Breast epithelium (tissue), 4 donors: ENCODE measurements around the gene PGD. TPM values are rescaled to one million over a fixed set of nuclear protein-coding genes. Genes with fewer than 3 reads are reported as not detected.
"Not testable (repeated sequence)": the region's sequence is repeated elsewhere in the genome, so short reads cannot be mapped to it uniquely, and the experiment has no call there.

ENCODE experiments used
- DNase-seq, 2 donors: peaks; one replicate each; pipeline ENCODE4 v3.0.0-alpha.2; 2019; ENCODE audit warnings: low spot score in 2 of 2
- H3K27ac ChIP-seq, 2 donors: fragments of 200-600 bp; sonication (generic) in 1 of 2; one replicate each; pipeline ENCODE4 v1.5.1; 2016 to 2019; ENCODE audit warnings: mild to moderate bottlenecking in 1 of 2
- H3K27me3 ChIP-seq, 2 donors: fragments of 200-600 bp; sonication (generic) in 1 of 2; one replicate each; pipeline versions ENCODE4 v1.5.1 to v1.6.0; 2017 to 2019; ENCODE audit warnings: control low read depth in 1 of 2, mild to moderate bottlenecking in 1 of 2
- H3K36me3 ChIP-seq: fragments of 200-600 bp; one replicate; pipeline ENCODE4 v1.5.1; 2019
- H3K4me1 ChIP-seq, 2 donors: fragments of 200-600 bp; sonication (generic); one replicate each; pipeline ENCODE4 v1.5.1; 2016 to 2019; ENCODE audit warnings: control low read depth in 1 of 2
- H3K4me3 ChIP-seq, 3 donors: fragments of 200-600 bp; sonication (generic); 1 replicate in 2 of 3; 2 replicates in 1 of 3; pipeline ENCODE4 v1.5.1; 2016 to 2019; ENCODE audit warnings: mild to moderate bottlenecking in 3 of 3, moderate library complexity in 2 of 3
- H3K9me3 ChIP-seq, 2 donors: fragments of 200-600 bp; sonication (generic) in 1 of 2; one replicate each; pipeline ENCODE4 v1.5.1; 2016 to 2019; ENCODE audit warnings: control low read depth in 1 of 2
- CTCF ChIP-seq, 3 donors: fragments of 450-650 bp; IDR thresholded peaks; one replicate each; pipeline ENCODE4 v1.5.1; 2016 to 2017; ENCODE audit warnings: antibody characterized with exemption in 3 of 3, mild to moderate bottlenecking in 3 of 3, moderate library complexity in 3 of 3
- POLR2A ChIP-seq: fragments of 450-650 bp; IDR thresholded peaks from one replicate; pipeline ENCODE4 v1.6.1; 2016; ENCODE audit warnings: antibody characterized with exemption, mild to moderate bottlenecking, moderate library complexity
- POLR2AphosphoS5 ChIP-seq, 3 donors: sonication (generic); formaldehyde crosslinking; IDR thresholded peaks; one replicate each; pipeline ENCODE4 v1.6.1; 2017; ENCODE audit warnings: antibody characterized with exemption in 3 of 3
- intact Hi-C: fragments of 100-400 bp; cut with DNase I; formaldehyde crosslinking; loops from one replicate; pipeline ENCODE4 v1.15.1; 2023; ENCODE audit warnings: low total_unique reads
- total RNA-seq, 3 donors: library from RNA; depleted of rRNA; stranded (reverse); fragments of >200 nt; gene quantifications; one replicate each; pipeline ENCODE4 v1.1.0, GENCODE V29; 2016

The PGD gene
- total RNA-seq, 3 donors from 2014 or later = 85.6 to 211 (median 101) TPM

GRCh38 chr1:10456661-10457060, 57.8 kb downstream of the PGD start:
- no peak overlapping the region for H3K4me3 ChIP-seq
- DNase-seq = no peak
- TF ChIP-seq POLR2AphosphoS5 (IDR thresholded peaks at IDR 0.05) (no peak), POLR2A (no peak), CTCF (IDR thresholded peaks at IDR 0.05) (no peak)
- intact Hi-C loops = no loop called here
- H3K36me3 ChIP-seq = no peaks in the 10 kb centered on the region
- no peak overlapping the region for H3K27ac ChIP-seq
- H3K27me3 ChIP-seq = no peaks in the 10 kb centered on the region
- H3K4me1 ChIP-seq = no peaks in the 10 kb centered on the region
- H3K9me3 ChIP-seq = no peaks in the 10 kb centered on the region

- H3K27ac ChIP-seq, DNase-seq, H3K9me3 ChIP-seq, H3K4me1 ChIP-seq, H3K4me3 ChIP-seq, intact Hi-C loops, H3K36me3 ChIP-seq, H3K27me3 ChIP-seq: not testable (repeated sequence)
Measured at GRCh38 chr1:10457462-10457861, 58.6 kb downstream of the PGD start.

- Histone ChIP-seq H3K27ac (no peak overlapping the region), H3K36me3 (no peaks in the 10 kb centered on the region), H3K4me1 (no peaks in the 10 kb centered on the region), H3K9me3 (no peaks in the 10 kb centered on the region), H3K27me3 (no peaks in the 10 kb centered on the region), H3K4me3 (no peak overlapping the region)
- intact Hi-C loops = no loop called here
- TF ChIP-seq POLR2A (no peak), CTCF (IDR thresholded peaks at IDR 0.05) (no peak), POLR2AphosphoS5 (IDR thresholded peaks at IDR 0.05) (no peak)
- no peak for DNase-seq
Measured at GRCh38 chr1:10457875-10458274, 59.0 kb downstream of the PGD start.

GRCh38 chr1:10459184-10459583, 60.3 kb downstream of the PGD start:
- H3K4me1 ChIP-seq = no peaks in the 10 kb centered on the region
- TF ChIP-seq POLR2AphosphoS5 (IDR thresholded peaks at IDR 0.05) (no peak), CTCF (IDR thresholded peaks at IDR 0.05) (no peak)
- no peaks in the 10 kb centered on the region for H3K36me3 ChIP-seq
- H3K27ac ChIP-seq = peak overlapping the region in 1 of 2 donors; percentile 32
- DNase-seq = no peak
- no peak overlapping the region for H3K4me3 ChIP-seq
- no peaks in the 10 kb centered on the region for H3K9me3 ChIP-seq
- no peaks in the 10 kb centered on the region for H3K27me3 ChIP-seq
- intact Hi-C loops = no loop called here

- peaks cover 0 to 6% of the 10 kb centered on the region in 2 donors for H3K4me1 ChIP-seq
- intact Hi-C loops = no loop called here
- no peaks in the 10 kb centered on the region for H3K9me3 ChIP-seq
- H3K4me3 ChIP-seq = no peak overlapping the region
- H3K27me3 ChIP-seq = no peaks in the 10 kb centered on the region
- TF ChIP-seq CTCF (IDR thresholded peaks at IDR 0.05) = no peak
- no peak for TF ChIP-seq POLR2AphosphoS5 (IDR thresholded peaks at IDR 0.05)
- TF ChIP-seq POLR2A = no peak
- no peaks in the 10 kb centered on the region for H3K36me3 ChIP-seq
- no peak for DNase-seq
- no peak overlapping the region for H3K27ac ChIP-seq
Measured at GRCh38 chr1:10467078-10467477, 68.2 kb downstream of the PGD start.

- intact Hi-C loops = no loop called here
- Histone ChIP-seq H3K27ac (no peak overlapping the region), H3K4me3 (no peak overlapping the region), H3K4me1 (peaks cover 0 to 6% of the 10 kb centered on the region in 2 donors), H3K27me3 (no peaks in the 10 kb centered on the region), H3K36me3 (no peaks in the 10 kb centered on the region), H3K9me3 (no peaks in the 10 kb centered on the region)
- DNase-seq = no peak
- TF ChIP-seq POLR2A (no peak), CTCF (IDR thresholded peaks at IDR 0.05) (no peak), POLR2AphosphoS5 (IDR thresholded peaks at IDR 0.05) (no peak)
Measured at GRCh38 chr1:10470043-10470442, 71.2 kb downstream of the PGD start.
